GM20431 (cell line): Measurements from ENCODE around the gene TTC29.
"Not testable (repeated sequence)": the region's sequence is repeated elsewhere in the genome, so short reads cannot be mapped to it uniquely, and the experiment has no call there.

ENCODE experiments used
- in situ Hi-C: fragments of 300-500 bp; cut with MseI, MboI; formaldehyde crosslinking; loops from one replicate; pipeline ENCODE4 v1.15.0; 2020; ENCODE audit warnings: low sequenced_read_pairs; ENCODE audit not compliant: unreplicated experiment

TTC29 gene

GRCh38 chr4:146762016-146762415, 183.6 kb downstream of the TTC29 start:
- in situ Hi-C loops, result no loop called here

- in situ Hi-C loops, result no loop called here
Measured at GRCh38 chr4:146742416-146742815, 203.2 kb downstream of the TTC29 start.

GRCh38 chr4:146739182-146739581, 206.5 kb downstream of the TTC29 start:
- in situ Hi-C loops, result no loop called here

DNA sequence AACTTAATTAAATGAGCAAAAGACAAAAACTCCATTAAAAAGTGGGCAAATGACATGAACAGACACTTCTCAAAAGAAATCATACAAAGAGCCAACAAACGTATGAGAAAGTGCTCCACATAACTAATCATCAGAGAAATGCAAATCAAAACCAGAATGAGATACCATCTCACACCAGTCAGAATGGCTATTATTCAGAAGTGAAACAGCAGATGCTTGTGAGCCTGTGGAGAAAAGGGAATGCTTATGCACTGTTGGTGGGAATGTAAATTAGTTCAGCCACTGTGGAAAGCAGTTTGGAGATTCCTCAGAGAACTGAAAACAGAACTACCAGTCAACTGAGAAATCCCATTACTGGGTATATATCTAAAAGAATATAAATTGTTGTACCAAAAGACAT, 222.1 kb downstream of the TTC29 start:
- in situ Hi-C loops, result not testable (repeated sequence)

- in situ Hi-C loops, result no loop called here
Measured at GRCh38 chr4:146709956-146710355, 235.7 kb downstream of the TTC29 start.

GRCh38 chr4:146699910-146700309, 245.8 kb downstream of the TTC29 start:
- in situ Hi-C loops, result no loop called here

DNA sequence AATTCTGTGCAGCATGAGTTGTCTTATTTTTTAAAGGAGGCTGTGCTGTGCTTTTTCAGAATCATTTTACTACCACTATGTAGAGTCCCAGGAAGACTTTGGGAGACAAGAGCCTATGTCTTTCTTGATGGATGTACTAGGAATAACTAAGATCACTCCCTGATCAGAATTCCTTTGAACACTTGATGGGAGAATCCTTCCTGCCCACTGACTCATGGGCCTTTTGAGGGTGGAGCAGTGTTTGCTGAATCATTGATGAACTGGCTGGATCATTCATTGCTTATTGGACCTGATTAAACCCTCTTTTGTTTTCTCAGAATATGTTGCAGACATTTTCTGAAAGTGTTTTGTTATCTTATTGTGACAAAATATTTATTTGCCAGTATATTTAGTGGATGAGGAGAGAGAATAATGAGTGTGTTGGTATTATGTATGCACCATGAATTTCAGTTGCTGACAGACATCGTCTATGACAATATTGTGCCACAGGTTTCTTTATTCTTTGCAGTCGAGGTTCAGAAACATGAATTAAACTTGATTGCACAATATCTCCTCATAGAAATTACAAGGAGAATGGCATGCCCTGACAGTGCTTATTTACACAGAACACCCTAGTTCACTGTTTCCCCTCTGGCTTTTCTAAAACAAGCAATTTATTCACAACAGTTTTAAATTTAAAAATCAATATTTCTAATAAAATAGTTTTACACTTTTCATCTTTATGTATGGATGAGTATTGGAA, 270.7 kb downstream of the TTC29 start:
- in situ Hi-C loops, result no loop called here

DNA sequence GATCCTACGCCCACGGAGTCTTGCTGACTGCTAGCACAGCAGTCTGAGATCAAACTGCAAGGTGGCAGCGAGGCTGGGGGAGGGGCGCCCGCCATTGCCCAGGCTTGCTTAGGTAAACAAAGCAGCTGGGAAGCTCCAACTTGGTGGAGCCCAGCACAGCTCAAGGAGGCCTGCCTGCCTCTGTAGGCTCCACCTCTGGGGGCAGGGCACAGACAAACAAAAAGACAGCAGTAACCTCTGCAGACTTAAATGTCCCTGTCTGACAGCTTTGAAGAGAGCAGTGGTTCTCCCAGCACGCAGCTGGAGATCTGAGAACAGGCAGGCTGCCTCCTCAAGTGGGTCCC, 281.7 kb downstream of the TTC29 start:
- in situ Hi-C loops, result not testable (repeated sequence)

DNA sequence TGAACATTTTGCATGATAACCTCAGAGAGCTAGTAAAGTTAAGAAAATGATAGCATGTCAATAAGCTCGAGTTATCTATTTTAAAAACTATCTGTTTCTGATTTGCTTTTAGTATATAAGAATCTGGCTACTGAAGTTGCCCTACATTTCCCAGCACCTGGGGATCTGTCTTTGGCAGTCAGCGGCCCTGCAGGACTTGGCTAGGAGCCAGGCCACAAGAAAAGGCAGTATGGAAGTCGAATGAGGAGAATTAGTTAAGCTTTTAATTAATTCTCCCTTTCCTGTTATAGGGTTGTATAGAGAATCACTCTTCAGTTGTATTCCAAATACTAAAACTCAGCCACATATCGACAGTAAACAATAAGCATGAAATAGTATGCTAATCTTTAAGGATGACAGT, 284.3 kb downstream of the TTC29 start:
- in situ Hi-C loops, result no loop called here
